ENCODE measurements around the gene SLC30A9. TPM values are rescaled to one million over a fixed set of nuclear protein-coding genes. Genes with fewer than 3 reads are reported as not detected.
A peak's percentile ranks its signal among the peaks of the same experiment; 100 is the strongest.

Gene SLC30A9
- total and polyA plus RNA-seq, 2 of the 13 experiments (the other 11 are each of a cell fraction or from before 2014, with no cell fraction given), result 27.5 to 72.8 TPM

DNA sequence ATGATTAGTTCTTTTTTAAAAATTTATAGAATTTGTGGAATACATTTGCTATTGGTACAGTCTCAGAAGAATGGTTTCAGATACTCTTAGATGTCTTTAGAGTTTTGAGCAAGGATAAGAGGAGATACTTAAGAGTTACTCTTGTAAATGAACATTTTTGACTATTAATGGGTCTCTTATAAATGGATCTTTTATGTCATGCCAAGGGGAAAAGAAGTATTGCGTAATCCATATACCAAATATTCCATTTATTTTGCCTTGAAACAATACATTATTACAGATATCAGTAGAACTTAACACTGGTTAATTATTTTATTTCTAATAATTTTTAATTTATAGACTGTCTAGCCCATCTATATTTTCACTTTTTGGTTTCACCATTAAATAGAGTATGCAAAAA, 25.9 kb upstream of the SLC30A9 start:
- intact Hi-C loops (cut with micrococcal nuclease; ENCODE audit: unreplicated experiment), result no loop called here
- no peaks in the 10 kb centered on the region for H3K79me2 ChIP-seq (ENCODE audit: insufficient read depth, low read length)
- peaks cover 5% of the 10 kb centered on the region for H3K9me3 ChIP-seq (ENCODE audit: low read length)
- H3K4me1 ChIP-seq (ENCODE audit: insufficient read depth, low read length), result no peaks in the 10 kb centered on the region
- H3K27ac ChIP-seq (ENCODE audit: extremely low read length, insufficient read depth, low read length), result no peak overlapping the region
- no peaks in the 10 kb centered on the region for H4K20me1 ChIP-seq (ENCODE audit: insufficient read depth, low read length)
- no TSS peak for BruUV-seq (replicated peaks)
- H3K4me2 ChIP-seq (ENCODE audit: low read depth, low read length), result no peak overlapping the region
- FAIRE-seq (no peak), ATAC-seq (no peak), DNase-seq (ENCODE audit: low spot score) (no peak)
- ChIA-PET POLR2A (no interaction called here), CTCF (ENCODE audit: low intra/inter-chr PET ratio, low total read pairs) (no interaction called here)
- H3K9ac ChIP-seq (ENCODE audit: insufficient read depth, low read depth, low read length), result no peak overlapping the region
- H2AFZ ChIP-seq (ENCODE audit: low read length), result no peak overlapping the region
- H3K27me3 ChIP-seq (ENCODE audit: control insufficient read depth in 1 of 2, insufficient read depth in 2 of 2, low read length in 2 of 2), result no peaks in the 10 kb centered on the region; a peak in 1 of 5 replicates
- H3K4me3 ChIP-seq (replicated peaks in 1 of 3; ENCODE audit: insufficient read depth in 1 of 3, low read depth in 2 of 3, low read length in 3 of 3), result no peak overlapping the region
- WGBS (ENCODE audit: low lambda C conversion rate), result 74% methylated on average over 1 of the region's 1 CpG
- in situ Hi-C loops (cut with HindIII; ENCODE audit: extremely low pct_ligation_motif_present, low pct_unique_long_range_greater_than_20kb), result no loop called here
- no peak for TF ChIP-seq DR1 (CRISPR knock-in tag; IDR thresholded peaks at IDR 0.05)
- TF ChIP-seq CEBPB (IDR thresholded peaks at IDR 0.05; ENCODE audit: borderline replicate concordance, low read depth, low read length), result peak; percentile 89
- H3K36me3 ChIP-seq (replicated peaks in 1 of 2; ENCODE audit: control insufficient read depth in 1 of 2, insufficient read depth in 2 of 2, low read length in 2 of 2), result no peaks in the 10 kb centered on the region

DNA sequence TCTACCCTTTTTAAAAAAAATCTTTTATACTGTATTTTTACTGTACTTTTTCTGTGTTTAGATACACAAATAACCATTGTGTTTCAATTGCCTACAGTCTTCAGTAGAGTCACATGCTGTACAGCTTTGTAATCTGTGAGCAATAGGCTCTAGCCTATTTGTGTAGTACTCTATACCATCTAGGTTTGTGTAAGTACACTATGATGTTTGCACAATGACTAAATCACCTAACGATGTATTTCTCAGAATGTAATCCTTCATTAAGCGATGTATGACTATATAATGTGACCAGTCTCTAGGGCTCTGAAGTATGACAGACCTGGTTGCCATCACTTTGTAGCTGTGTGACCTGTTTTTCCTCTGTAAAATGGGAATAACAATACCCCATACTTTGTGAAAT, 22.9 kb upstream of the SLC30A9 start:
- no peak overlapping the region for H3K4me2 ChIP-seq (ENCODE audit: low read depth, low read length)
- POLR2A ChIA-PET, result no interaction called here
- no peak overlapping the region for H2AFZ ChIP-seq (ENCODE audit: low read length)
- no peaks in the 10 kb centered on the region for H3K36me3 ChIP-seq (replicated peaks in 1 of 2; ENCODE audit: control insufficient read depth in 1 of 2, insufficient read depth in 2 of 2, low read length in 2 of 2)
- H3K9ac ChIP-seq (ENCODE audit: insufficient read depth, low read depth, low read length), result no peak overlapping the region
- ATAC-seq (peak; percentile 40; the same call in 1 of the 3 replicates), FAIRE-seq (no peak), DNase-seq (ENCODE audit: low spot score) (no peak)
- 23% methylated on average over 2 of the region's 2 CpGs for WGBS (ENCODE audit: low lambda C conversion rate)
- no peaks in the 10 kb centered on the region; a peak in 1 of 5 replicates for H3K27me3 ChIP-seq (ENCODE audit: control insufficient read depth in 1 of 2, insufficient read depth in 2 of 2, low read length in 2 of 2)
- no peak overlapping the region for H3K4me3 ChIP-seq (replicated peaks in 1 of 3; ENCODE audit: insufficient read depth in 1 of 3, low read depth in 2 of 3, low read length in 3 of 3)
- no TSS peak for BruUV-seq (replicated peaks)
- in situ Hi-C loops (cut with HindIII; ENCODE audit: extremely low pct_ligation_motif_present, low pct_unique_long_range_greater_than_20kb) (no loop called here), intact Hi-C loops (cut with micrococcal nuclease; ENCODE audit: unreplicated experiment) (no loop called here)
- no peaks in the 10 kb centered on the region for H3K4me1 ChIP-seq (ENCODE audit: insufficient read depth, low read length)
- H3K79me2 ChIP-seq (ENCODE audit: insufficient read depth, low read length), result no peaks in the 10 kb centered on the region
- TF ChIP-seq DR1 (CRISPR knock-in tag; IDR thresholded peaks at IDR 0.05) (no peak), NFYC (CRISPR knock-in tag; IDR thresholded peaks at IDR 0.05) (no peak), ZFP62 (CRISPR knock-in tag; IDR thresholded peaks at IDR 0.05) (no peak), ZNF33B (CRISPR knock-in tag; IDR thresholded peaks at IDR 0.05) (no peak), ZNF136 (CRISPR knock-in tag; IDR thresholded peaks at IDR 0.05; ENCODE audit: low read depth) (no peak), BCL6 (CRISPR knock-in tag; IDR thresholded peaks at IDR 0.05) (no peak), RORA (CRISPR knock-in tag; IDR thresholded peaks at IDR 0.05) (no peak), ZNF441 (CRISPR knock-in tag; IDR thresholded peaks at IDR 0.05; ENCODE audit: borderline replicate concordance) (no peak), NFIC (IDR thresholded peaks at IDR 0.05; ENCODE audit: low read length) (no peak), CCDC6 (CRISPR knock-in tag; IDR thresholded peaks at IDR 0.05) (no peak)
- TF ChIP-seq, protein P1, sequence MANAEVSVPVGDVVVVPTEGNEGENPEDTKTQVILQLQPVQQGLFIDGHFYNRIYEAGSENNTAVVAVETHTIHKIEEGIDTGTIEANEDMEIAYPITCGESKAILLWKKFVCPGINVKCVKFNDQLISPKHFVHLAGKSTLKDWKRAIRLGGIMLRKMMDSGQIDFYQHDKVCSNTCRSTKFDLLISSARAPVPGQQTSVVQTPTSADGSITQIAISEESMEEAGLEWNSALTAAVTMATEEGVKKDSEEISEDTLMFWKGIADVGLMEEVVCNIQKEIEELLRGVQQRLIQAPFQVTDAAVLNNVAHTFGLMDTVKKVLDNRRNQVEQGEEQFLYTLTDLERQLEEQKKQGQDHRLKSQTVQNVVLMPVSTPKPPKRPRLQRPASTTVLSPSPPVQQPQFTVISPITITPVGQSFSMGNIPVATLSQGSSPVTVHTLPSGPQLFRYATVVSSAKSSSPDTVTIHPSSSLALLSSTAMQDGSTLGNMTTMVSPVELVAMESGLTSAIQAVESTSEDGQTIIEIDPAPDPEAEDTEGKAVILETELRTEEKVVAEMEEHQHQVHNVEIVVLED (CRISPR knock-in tag; IDR thresholded peaks at IDR 0.05; ENCODE audit: borderline replicate concordance), result no peak
- TF ChIP-seq, protein P2, sequence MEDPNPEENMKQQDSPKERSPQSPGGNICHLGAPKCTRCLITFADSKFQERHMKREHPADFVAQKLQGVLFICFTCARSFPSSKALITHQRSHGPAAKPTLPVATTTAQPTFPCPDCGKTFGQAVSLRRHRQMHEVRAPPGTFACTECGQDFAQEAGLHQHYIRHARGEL (CRISPR knock-in tag; IDR thresholded peaks at IDR 0.05), result no peak
- TF ChIP-seq, protein P3, sequence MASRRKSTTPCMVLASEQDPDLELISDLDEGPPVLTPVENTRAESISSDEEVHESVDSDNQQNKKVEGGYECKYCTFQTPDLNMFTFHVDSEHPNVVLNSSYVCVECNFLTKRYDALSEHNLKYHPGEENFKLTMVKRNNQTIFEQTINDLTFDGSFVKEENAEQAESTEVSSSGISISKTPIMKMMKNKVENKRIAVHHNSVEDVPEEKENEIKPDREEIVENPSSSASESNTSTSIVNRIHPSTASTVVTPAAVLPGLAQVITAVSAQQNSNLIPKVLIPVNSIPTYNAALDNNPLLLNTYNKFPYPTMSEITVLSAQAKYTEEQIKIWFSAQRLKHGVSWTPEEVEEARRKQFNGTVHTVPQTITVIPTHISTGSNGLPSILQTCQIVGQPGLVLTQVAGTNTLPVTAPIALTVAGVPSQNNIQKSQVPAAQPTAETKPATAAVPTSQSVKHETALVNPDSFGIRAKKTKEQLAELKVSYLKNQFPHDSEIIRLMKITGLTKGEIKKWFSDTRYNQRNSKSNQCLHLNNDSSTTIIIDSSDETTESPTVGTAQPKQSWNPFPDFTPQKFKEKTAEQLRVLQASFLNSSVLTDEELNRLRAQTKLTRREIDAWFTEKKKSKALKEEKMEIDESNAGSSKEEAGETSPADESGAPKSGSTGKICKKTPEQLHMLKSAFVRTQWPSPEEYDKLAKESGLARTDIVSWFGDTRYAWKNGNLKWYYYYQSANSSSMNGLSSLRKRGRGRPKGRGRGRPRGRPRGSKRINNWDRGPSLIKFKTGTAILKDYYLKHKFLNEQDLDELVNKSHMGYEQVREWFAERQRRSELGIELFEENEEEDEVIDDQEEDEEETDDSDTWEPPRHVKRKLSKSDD (CRISPR knock-in tag; IDR thresholded peaks at IDR 0.05; ENCODE audit: low read depth), result no peak
- H3K27ac ChIP-seq (ENCODE audit: extremely low read length, insufficient read depth, low read length), result no peak overlapping the region
- H3K9me3 ChIP-seq (ENCODE audit: low read length), result peaks cover 5% of the 10 kb centered on the region
- CTCF ChIA-PET (ENCODE audit: low intra/inter-chr PET ratio, low total read pairs), result no interaction called here
- H4K20me1 ChIP-seq (ENCODE audit: insufficient read depth, low read length), result no peaks in the 10 kb centered on the region

Data from HepG2 (cell line).